Activated T-cell treated with anti-CD3 and anti-CD28 coated beads, Interleukin-2, amount 50 U/mL, for 4 hours (primary cell): ENCODE data around the gene G6PD. TPM values are rescaled to one million over a fixed set of nuclear protein-coding genes. Genes with fewer than 3 reads are reported as not detected.
"Not testable (repeated sequence)": the region's sequence is repeated elsewhere in the genome, so short reads cannot be mapped to it uniquely, and the experiment has no call there.

Experiments
- ATAC-seq, 2 donors: fragments of 200-7000 bp; cut with Tn5 transposase; one replicate each; pipeline ENCODE4 v1.10.0; 2021
- DNase-seq: peaks from one replicate; pipeline ENCODE4 v3.0.0-alpha.2; 2020
- H3K27me3 Mint-ChIP-seq: one replicate; pipeline ENCODE4 v1.8.0; 2021; ENCODE audit warnings: low read depth, mixed read lengths
- H3K36me3 Mint-ChIP-seq: one replicate; pipeline ENCODE4 v1.8.0; 2022; ENCODE audit warnings: mixed read lengths; ENCODE audit not compliant: insufficient read depth
- H3K4me1 Mint-ChIP-seq: one replicate; pipeline ENCODE4 v1.8.0; 2021; ENCODE audit warnings: low read depth, mixed read lengths
- H3K4me3 Mint-ChIP-seq: one replicate; pipeline ENCODE4 v1.8.0; 2021; ENCODE audit warnings: mild to moderate bottlenecking, moderate library complexity, mixed read lengths
- H3K9me3 Mint-ChIP-seq: one replicate; pipeline ENCODE4 v1.8.0; 2021; ENCODE audit warnings: mixed read lengths
- total RNA-seq, 3 donors: library from RNA; stranded (reverse); gene quantifications; one replicate each; pipeline ENCODE4 v1.2.1, GENCODE V29; 2021

The G6PD gene
- total RNA-seq, 3 donors from 2014 or later, result 101 to 105 (median 102) TPM

DNA sequence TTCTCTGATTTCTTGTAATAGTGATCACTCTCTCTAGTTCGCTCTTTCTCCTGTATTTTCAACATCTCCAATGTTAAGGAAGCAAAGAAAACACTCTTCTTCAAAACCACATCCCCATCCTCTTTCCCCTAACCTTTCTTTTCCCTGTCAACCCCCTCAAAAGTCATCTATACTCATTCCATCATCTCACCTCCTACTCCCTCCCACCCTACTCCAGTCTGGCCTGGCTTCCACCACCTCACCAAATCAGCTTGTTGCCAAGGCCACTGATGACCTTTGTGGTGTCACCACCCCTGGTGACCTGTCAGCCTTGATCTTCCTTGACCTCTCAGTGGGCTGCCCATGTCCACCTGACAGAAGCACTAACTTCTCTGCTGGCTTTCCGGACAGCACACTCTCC, 32.9 kb downstream of the G6PD start:
- Mint-ChIP-seq H3K4me3 (peak overlapping the region; percentile 40), H3K9me3 (no peaks in the 10 kb centered on the region), H3K36me3 (peaks cover 9% of the 10 kb centered on the region), H3K4me1 (peaks cover 30% of the 10 kb centered on the region), H3K27me3 (no peaks in the 10 kb centered on the region)
- DNase-seq, result no peak
- no peak for ATAC-seq

DNA sequence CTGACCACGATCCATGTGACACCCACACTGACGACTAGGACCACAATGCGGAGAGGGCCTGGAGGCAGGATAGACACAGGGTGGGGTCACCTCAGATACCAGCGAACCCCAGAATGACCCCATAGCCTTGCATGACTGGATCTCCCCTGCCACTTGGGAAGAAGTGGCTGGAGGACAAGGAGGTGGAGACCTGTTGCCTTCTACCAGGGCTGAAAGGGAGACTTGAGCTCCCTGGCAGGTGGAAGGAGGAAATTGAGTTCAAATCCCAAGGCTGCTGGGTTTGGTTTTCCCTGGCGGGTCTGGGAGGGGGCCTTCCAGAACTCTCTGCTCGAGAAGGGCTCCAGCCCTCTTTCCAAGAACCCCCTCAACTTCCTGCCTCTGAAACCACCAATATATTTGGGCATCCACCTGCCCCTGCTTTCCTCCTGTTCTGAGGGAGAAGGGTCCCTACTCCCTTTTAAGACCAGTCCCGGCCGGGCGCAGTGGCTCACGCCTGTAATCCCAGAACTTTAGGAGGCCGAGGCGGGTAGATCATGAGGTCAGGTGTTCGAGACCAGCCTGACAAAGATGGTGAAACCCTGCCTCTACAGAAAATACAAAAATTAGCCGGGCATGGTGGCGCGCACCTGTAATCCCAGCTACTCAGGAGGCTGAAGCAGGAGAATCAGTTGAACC, 33.6 kb downstream of the G6PD start:
- DNase-seq (no peak), ATAC-seq (no peak)
- Mint-ChIP-seq H3K27me3 (no peaks in the 10 kb centered on the region), H3K4me3 (no peak overlapping the region), H3K36me3 (peaks cover 13% of the 10 kb centered on the region), H3K4me1 (peaks cover 30% of the 10 kb centered on the region), H3K9me3 (no peaks in the 10 kb centered on the region)

DNA sequence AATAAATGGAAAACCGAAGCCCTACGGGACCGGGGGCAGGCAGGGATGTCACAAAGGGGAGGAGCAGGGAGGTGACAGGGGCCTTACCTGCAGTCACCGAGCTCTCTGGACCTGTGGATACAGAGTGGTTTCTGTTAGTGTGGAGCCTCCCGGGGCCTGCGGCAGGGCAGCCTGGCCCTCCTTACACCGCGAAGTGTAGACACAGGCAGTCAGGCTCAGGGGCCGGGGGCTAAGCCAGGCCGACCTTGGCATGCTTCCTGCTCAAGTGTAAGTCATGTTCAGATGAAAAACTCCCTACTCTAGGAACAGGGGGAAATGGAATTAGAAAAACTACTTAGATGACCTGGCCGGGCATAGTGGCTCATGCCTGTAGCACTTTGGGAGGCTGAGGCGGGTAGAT, 34.9 kb downstream of the G6PD start:
- Mint-ChIP-seq H3K27me3 (no peaks in the 10 kb centered on the region), H3K36me3 (peaks cover 13% of the 10 kb centered on the region), H3K9me3 (no peaks in the 10 kb centered on the region), H3K4me1 (peaks cover 30% of the 10 kb centered on the region), H3K4me3 (no peak overlapping the region)
- DNase-seq, result no peak
- no peak for ATAC-seq

DNA sequence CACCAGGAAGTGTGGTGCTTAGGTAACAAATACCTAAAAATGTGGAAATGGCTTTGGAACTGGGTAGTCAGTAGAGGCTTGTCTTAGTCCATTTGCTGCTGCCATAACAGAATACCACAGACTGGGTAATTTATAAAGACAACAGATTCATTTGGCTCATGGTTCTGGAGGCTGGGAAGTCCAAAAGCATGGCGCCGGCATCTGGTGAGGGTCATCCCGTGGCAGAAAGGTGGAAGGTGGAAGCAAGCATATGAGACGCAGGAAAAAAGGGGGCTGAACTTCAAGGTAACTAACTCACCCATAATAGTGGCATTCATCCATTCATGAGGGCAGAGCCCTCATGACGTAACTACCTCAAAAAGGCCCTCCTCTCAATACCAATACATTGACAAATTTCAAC, 37.2 kb downstream of the G6PD start:
- H3K9me3 Mint-ChIP-seq, result no peaks in the 10 kb centered on the region
- DNase-seq (no peak), ATAC-seq (no peak)
- H3K27me3 Mint-ChIP-seq, result no peaks in the 10 kb centered on the region
- peaks cover 15% of the 10 kb centered on the region for H3K36me3 Mint-ChIP-seq
- peaks cover 19% of the 10 kb centered on the region for H3K4me1 Mint-ChIP-seq
- H3K4me3 Mint-ChIP-seq, result no peak overlapping the region

DNA sequence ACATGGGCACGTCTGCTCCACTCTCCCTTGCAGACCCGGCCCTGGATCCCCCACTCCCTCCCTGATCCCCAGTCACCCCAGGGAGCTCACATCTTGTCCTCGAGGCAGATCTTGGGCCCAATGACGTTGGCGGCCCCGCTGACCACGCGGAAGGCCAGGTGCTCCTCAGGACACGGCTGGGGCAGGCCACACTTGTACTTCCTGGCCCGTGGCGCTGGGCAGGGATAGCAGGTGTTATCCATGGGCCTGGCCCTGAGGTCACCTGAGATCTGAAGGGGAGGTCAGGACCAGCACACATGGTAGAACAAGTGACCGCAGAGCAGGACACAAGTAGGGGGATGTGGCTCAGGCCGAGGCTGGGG, 38.3 kb downstream of the G6PD start:
- Mint-ChIP-seq H3K9me3 (no peaks in the 10 kb centered on the region), H3K36me3 (peaks cover 13% of the 10 kb centered on the region), H3K4me3 (no peak overlapping the region), H3K4me1 (peaks cover 14% of the 10 kb centered on the region), H3K27me3 (no peaks in the 10 kb centered on the region)
- ATAC-seq (no peak), DNase-seq (no peak)

DNA sequence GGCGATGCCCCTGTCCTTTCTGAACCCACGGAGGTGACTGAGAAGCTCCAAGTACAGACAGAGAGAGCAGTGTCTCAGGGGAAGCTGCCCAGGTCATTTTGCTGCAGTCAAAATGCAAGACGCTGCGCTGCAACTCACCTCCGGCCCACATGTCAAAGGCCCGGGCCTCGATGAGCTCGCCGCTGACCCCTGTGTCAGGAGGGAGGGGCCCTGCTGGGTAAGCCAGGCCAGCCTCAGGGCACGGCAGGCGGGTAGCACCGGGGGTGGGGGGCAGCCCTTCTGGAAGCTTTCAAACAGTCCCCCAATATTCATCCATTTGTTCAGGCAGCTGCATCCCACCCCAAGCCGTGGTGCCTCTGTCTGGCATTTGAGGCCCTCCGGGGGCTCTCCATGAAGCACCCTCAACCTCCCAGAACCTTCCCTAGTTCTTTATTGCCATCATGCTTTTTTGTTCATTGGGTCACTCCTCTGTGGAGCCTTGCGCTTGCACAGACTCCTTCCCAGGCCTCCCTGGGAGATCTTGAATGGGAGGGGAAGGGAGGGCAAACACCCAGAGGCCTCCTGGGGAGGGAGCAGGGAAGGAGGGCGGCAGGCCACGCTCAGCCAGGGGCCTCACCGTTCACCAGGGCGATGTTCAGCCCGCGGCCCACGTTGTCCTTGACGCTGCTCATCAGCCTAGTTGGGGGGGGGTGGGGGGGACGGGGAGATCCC, 38.8 kb downstream of the G6PD start:
- DNase-seq, result no peak
- Mint-ChIP-seq H3K36me3 (peaks cover 13% of the 10 kb centered on the region), H3K4me3 (no peak overlapping the region), H3K4me1 (peaks cover 14% of the 10 kb centered on the region), H3K27me3 (no peaks in the 10 kb centered on the region), H3K9me3 (no peaks in the 10 kb centered on the region)
- ATAC-seq, result no peak

DNA sequence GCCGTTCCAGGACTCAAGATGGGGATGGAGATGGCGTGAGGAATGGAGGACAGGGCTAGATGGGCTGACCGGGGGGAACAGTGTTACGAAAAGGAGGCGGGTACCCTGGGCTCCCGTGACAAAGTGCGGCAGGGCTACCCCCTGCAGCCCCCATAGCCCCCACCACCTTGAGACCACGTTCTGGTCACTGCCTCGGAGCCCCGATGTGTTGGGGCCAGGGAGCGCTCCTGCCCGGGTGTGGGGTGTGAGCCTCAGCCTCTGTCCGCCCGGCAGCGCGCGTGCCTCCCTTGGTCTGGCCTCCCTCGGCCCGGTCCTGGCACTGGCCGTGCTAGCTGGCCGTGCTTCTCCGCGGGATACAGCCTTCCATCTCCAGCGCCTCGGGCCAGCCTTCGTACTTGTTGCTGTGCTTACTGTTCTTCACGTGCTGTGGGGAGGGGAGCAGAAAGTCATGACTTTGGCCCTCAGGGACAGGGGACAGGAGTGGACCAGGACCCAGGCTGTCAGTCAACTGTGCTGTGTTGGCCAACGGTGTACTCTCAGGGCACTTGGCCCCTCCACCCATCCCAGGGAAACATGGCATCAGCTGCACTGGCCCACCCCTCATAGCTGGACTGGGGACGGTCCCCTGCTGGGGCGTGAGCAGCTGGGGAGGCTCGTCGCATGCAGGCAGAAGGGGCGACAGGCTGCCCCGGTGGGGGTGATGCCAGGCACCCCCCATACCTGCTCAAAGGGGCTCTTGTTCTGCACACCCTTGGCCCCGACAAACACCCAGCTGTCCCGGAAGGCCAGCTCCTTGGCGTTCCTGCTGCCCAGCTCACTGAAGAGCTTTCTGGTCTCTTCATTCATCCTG, 39.9 kb downstream of the G6PD start:
- peaks cover 13% of the 10 kb centered on the region for H3K36me3 Mint-ChIP-seq
- H3K4me1 Mint-ChIP-seq, result peaks cover 10% of the 10 kb centered on the region
- ATAC-seq, result no peak
- no peaks in the 10 kb centered on the region for H3K9me3 Mint-ChIP-seq
- H3K27me3 Mint-ChIP-seq, result no peaks in the 10 kb centered on the region
- DNase-seq, result no peak
- no peak overlapping the region for H3K4me3 Mint-ChIP-seq

DNA sequence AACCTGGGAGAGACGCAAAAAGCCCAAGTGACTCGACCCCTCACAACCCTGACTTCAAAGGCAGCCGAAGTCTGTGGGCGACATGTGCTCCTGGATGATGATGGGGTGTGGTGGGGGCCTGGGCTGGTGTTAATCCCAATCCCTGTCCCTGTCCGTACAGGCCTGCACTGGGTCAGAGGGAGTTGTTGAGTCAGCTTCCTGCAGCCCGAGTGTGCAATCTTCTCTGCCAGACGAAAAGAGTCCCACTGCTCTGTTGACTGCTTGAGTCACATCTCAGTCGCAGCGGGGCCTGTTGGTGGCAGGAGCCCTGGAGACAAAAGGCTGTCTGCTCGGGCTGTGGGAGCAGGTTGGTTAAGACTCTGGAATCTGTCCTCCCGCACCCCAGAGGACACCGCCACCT, 40.9 kb downstream of the G6PD start:
- no peak for DNase-seq

DNA sequence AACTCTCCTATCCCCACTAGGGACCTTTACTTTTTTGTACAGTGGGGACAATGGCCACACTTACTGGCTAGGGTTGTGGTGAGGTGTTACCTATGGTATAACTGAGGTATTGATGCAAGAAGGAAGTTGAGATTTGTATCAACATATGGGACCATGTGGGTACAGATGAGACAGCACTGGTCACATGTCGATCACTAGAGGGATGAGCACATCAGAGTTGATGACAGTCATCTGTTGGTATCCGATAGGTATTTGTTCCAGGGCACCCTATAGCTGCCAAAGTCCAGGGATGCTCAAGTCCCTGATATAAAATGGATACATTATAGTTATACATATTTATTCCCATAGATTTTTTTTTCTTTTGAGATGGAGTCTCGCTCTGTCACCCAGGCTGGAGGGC, 43.7 kb downstream of the G6PD start:
- no peaks in the 10 kb centered on the region for H3K9me3 Mint-ChIP-seq
- ATAC-seq (no peak), DNase-seq (no peak)
- no peaks in the 10 kb centered on the region for H3K4me1 Mint-ChIP-seq
- no peaks in the 10 kb centered on the region for H3K27me3 Mint-ChIP-seq
- H3K36me3 Mint-ChIP-seq, result peaks cover 2% of the 10 kb centered on the region
- H3K4me3 Mint-ChIP-seq, result no peak overlapping the region

More for the DNA sequence above, 40.9 kb downstream of the G6PD start:
- Mint-ChIP-seq H3K9me3 (no peaks in the 10 kb centered on the region), H3K27me3 (no peaks in the 10 kb centered on the region), H3K36me3 (peaks cover 13% of the 10 kb centered on the region), H3K4me1 (no peaks in the 10 kb centered on the region), H3K4me3 (no peak overlapping the region)
- ATAC-seq, result no peak

DNA sequence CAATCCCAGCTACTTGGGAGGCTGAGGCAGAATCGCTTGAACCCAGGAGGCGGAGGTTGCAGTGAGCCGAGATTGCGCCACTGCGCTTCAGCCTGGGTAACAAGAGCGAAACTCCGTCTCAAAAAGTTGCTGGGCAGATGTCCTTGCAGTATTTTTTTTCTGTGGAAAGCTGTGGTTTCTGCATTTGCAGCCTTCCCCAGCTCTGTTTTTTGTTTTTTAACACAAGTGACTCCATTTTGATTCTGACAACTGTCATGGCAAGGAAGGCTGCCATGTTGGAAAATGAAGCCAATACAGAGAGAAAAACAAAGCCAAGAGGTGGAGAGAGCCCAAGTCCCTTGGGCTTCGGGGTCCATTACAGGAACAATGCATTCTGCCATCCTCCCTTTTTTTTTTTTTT, 44.5 kb downstream of the G6PD start:
- Mint-ChIP-seq H3K27me3 (no peaks in the 10 kb centered on the region), H3K4me1 (no peaks in the 10 kb centered on the region), H3K4me3 (no peak overlapping the region), H3K9me3 (no peaks in the 10 kb centered on the region), H3K36me3 (peaks cover 2% of the 10 kb centered on the region)
- ATAC-seq (no peak), DNase-seq (no peak)

DNA sequence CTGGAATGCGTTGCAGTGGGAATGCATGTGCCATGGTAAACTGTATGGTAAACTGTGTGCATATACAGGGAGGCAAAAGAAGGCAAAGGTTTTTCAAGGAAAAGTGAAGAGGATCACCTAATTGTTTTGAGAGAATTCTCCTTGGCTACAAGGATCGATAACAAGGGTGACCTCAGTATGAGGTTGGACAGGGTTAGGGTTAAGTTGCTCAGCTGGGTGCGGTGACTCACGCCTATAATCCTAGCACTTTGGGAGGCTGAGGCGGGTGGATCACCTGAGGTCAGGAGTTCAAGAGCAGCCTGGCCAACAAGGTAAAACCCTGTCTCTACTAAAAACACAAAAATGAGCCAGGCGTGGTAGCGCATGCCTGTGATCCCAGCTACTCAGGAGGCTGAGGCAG, 45.2 kb downstream of the G6PD start:
- not testable (repeated sequence) for H3K27me3 Mint-ChIP-seq, DNase-seq, H3K4me1 Mint-ChIP-seq, ATAC-seq, H3K36me3 Mint-ChIP-seq, H3K4me3 Mint-ChIP-seq, H3K9me3 Mint-ChIP-seq

DNA sequence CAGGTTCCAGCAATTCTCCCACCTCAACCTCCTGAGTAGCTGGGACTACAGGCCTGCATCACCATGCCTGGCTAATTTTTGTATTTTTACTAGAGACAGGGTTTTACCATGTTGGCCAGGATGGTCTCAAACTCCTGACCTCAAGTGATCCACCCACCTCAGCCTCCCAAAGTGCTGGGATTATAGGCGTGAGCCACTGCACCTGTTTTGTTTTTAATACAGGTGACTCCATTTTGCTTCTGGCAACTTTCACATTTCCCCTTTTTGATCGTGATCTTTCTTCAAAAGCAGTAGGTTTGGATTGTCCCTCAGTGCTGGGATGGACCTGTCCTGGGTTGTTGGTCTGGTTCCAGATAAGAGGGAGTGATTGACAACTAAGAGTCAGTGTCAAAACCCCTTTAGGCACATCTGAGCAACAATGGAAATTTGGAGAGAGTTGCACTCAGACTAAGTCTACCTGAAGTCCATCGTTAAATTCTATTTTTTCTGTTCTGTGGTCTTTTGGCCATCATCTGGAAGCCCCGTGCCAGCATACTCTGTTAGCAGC, 50.0 kb downstream of the G6PD start:
- H3K4me1 Mint-ChIP-seq, ATAC-seq, H3K4me3 Mint-ChIP-seq, H3K9me3 Mint-ChIP-seq, H3K36me3 Mint-ChIP-seq, H3K27me3 Mint-ChIP-seq, DNase-seq: not testable (repeated sequence)

DNA sequence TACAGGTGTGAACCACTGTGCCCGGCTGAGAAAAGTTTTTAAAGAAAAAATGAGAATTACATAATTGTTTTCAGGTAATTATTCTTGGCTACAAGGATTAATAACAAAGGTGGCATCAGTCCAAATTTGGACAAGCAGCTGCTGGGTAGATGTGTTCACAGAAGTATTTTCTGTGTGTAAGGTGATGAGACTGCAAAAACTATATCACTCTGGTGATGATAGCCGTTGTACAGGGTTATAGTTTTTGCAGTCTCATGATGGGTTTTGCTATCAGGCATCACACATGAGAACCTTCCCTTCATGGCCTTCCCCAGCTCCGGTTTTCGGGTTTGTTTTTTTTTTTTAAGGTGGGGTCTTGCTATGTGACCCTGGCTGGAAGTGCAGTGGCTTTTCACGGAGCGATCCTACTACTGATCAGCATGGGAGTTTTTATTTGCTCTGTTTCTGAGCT, 51.1 kb downstream of the G6PD start:
- Mint-ChIP-seq H3K4me1 (no peaks in the 10 kb centered on the region), H3K27me3 (no peaks in the 10 kb centered on the region), H3K4me3 (no peak overlapping the region), H3K9me3 (no peaks in the 10 kb centered on the region), H3K36me3 (no peaks in the 10 kb centered on the region)
- DNase-seq (no peak), ATAC-seq (no peak)

DNA sequence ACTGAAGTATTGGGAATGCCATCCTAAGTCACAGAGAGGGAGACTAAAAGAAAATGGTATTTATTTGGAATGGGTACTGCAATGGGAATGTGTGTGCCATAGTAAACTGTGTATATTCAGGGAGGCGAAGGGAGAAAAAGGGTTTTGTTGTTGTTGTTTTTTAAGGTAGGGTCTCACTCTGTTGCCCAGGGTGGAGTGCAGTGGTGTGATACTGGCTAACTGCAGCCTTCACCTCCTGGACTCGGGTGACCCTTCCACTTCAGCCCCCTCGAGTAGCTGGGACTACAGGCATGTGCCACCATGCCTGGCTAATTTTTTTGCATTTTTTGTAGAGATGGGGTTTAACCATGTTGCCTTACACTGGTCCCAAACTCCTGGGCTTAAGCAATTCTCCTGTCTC, 51.9 kb downstream of the G6PD start:
- ATAC-seq, result no peak
- no peaks in the 10 kb centered on the region for H3K9me3 Mint-ChIP-seq
- H3K4me3 Mint-ChIP-seq, result no peak overlapping the region
- peaks cover 1% of the 10 kb centered on the region for H3K4me1 Mint-ChIP-seq
- DNase-seq, result no peak
- H3K27me3 Mint-ChIP-seq, result no peaks in the 10 kb centered on the region
- H3K36me3 Mint-ChIP-seq, result no peaks in the 10 kb centered on the region
